Body of pancreas (tissue), 4 donors: ENCODE measurements around the gene CDK11B.

Experiments used
- CTCF ChIP-seq, 7 experiments: fragments of 450-650 bp in 4 of 7; fragments of 200-600 bp in 3 of 7; sonication (generic) in 3 of 7; IDR thresholded peaks; one replicate each; pipeline ENCODE4 v1.5.1; 2016 to 2019; ENCODE audit warnings: antibody characterized with exemption in 7 of 7
- POLR2A ChIP-seq, 3 donors: fragments of 450-650 bp; IDR thresholded peaks; one replicate each; pipeline ENCODE4 v1.6.1; 2016; ENCODE audit warnings: antibody characterized with exemption in 3 of 3, mild to moderate bottlenecking in 2 of 3

DNA sequence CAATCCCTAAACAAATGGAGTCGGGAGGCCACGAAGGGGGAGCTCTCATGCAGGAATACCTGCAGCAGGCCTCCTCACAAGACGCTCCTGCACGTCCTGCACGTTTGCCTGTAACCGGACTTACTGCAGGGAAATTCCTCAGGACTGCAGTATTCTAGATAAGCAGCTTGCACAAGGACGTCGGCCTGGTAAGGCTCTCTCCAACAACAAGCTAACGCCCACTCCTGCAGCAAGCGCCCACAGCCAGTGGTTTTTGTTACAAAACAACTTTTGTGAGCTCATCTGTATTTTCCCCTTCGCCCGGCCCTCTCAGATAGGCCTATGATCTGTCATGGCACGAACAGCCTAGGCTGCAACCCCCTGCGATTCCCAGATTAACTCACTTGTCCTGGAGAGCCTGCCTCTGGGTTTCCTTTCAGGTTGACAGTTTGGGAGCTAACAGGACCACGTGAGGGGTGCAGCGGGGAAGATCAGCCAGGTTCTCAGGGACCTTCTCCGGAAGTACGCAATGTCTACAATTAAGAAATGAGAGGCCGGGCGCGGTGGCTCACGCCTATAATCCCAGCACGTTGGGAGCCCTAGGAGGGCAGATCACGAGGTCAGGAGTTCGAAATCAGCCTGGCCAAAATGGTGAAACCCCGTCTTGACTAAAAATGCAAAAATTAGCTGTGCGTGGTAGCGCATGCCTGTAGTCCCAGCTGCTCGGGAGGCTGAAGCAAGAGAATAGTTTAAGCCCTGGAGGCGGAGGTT is 44.4 kb downstream of the CDK11B start:
- TF ChIP-seq CTCF (IDR thresholded peaks at IDR 0.05) (no peak), POLR2A (IDR thresholded peaks at IDR 0.05) (peak in 2 of 3 donors; percentile 41 to 44)
